Measurements from ENCODE around the gene KCTD21. TPM values are rescaled to one million over a fixed set of nuclear protein-coding genes. Genes with fewer than 3 reads are reported as not detected.

KCTD21 gene
- total RNA-seq, 4 donors from 2014 or later = 8.7 to 25.2 (median 16.9) TPM

- H3K27ac ChIP-seq = no peak overlapping the region
- no peak for DNase-seq
- peaks cover 0 to 11% (median 0%) of the 10 kb centered on the region in 3 donors for H3K36me3 ChIP-seq
- H3K27me3 ChIP-seq = no peaks in the 10 kb centered on the region
- H3K9me3 ChIP-seq = no peaks in the 10 kb centered on the region
- H3K4me3 ChIP-seq = no peak overlapping the region
- no peak for TF ChIP-seq POLR2A (IDR thresholded peaks at IDR 0.05)
- H3K4me1 ChIP-seq = no peaks in the 10 kb centered on the region
Observed at GRCh38 chr11:78127403-78127802, 61.0 kb downstream of the KCTD21 start.

Small RNA genes lying within 50 kb of the gene (small RNA-seq; reads per million reads assigned to genes)
- gene RNU6-126P = 0 reads per million in 2 donors

Other genes with a start within 250 kb of the KCTD21 start
- gene INTS4, start 194.0 kb downstream of the KCTD21 start, total RNA-seq = 10 to 100 TPM; 38.9 to 68.5 (median 57.5) TPM
- gene KCTD14, start 165.3 kb downstream of the KCTD21 start, total RNA-seq = 1 to 10 TPM; 3.3 to 7.1 (median 5.9) TPM
- 1 to 10 TPM in 1 of 4 donors, not detected in 3; 4.1 TPM for gene THRSP, start 124.8 kb downstream of the KCTD21 start, total RNA-seq
- 100 to 1,000 TPM in 3 of 4 donors, 10 to 100 TPM in 1; 47.0 to 159 (median 117) TPM for gene NDUFC2, start 108.8 kb downstream of the KCTD21 start, total RNA-seq
- 10 to 100 TPM; 12.7 to 83.3 (median 21.4) TPM for gene ALG8, start 49.0 kb downstream of the KCTD21 start, total RNA-seq
- 10 to 100 TPM in 3 of 4 donors, 1 to 10 TPM in 1; 6.6 to 30.6 (median 13.3) TPM for gene USP35, start 293 bp upstream of the KCTD21 start, total RNA-seq
- gene GAB2, start 229.2 kb upstream of the KCTD21 start, total RNA-seq = 10 to 100 TPM; 14.0 to 41.3 (median 34.7) TPM